C1 segment of cervical spinal cord (tissue), 14 donors: ENCODE measurements around the gene LGI4.
"Not testable (repeated sequence)": the region's sequence is repeated elsewhere in the genome, so short reads cannot be mapped to it uniquely, and the experiment has no call there.

Experiments
- DNase-seq, 14 donors: peaks; one replicate each; lab custom pipeline; 2025; lab: John Stamatoyannopoulos, UW

Gene LGI4

GRCh38 chr19:35141837-35142605, 7.2 kb upstream of the LGI4 start:
- peak in 1 of 14 donors; percentile 9 for DNase-seq

GRCh38 chr19:35140962-35141836, 6.3 kb upstream of the LGI4 start:
- peak in 13 of 14 donors; percentile 70 to 95 (median 83) for DNase-seq

GRCh38 chr19:35140207-35140961, 5.5 kb upstream of the LGI4 start:
- no peak for DNase-seq

- peak in 3 of 14 donors; percentile 19 to 66 (median 59) for DNase-seq
Observed at GRCh38 chr19:35138305-35138892, 3.5 kb upstream of the LGI4 start, which contains the start of gene FXYD1. Gene FXYD1, plus strand, starts transcription at chr19:35138824. Its CDS starts 1,256 bp downstream, at chr19:35140080.

GRCh38 chr19:35136977-35137702, 2.3 kb upstream of the LGI4 start:
- no peak for DNase-seq

- DNase-seq = no peak
Observed at GRCh38 chr19:35136231-35136630, 1.4 kb upstream of the LGI4 start.

- peak in 12 of 14 donors; percentile 46 to 86 (median 67) for DNase-seq
Observed at GRCh38 chr19:35135389-35135909, 590 bp upstream of the LGI4 start.

GRCh38 chr19:35133826-35134225, 1.0 kb downstream of the LGI4 start:
- DNase-seq = peak in 1 of 14 donors; percentile 27

- DNase-seq = no peak
Observed at GRCh38 chr19:35132254-35132653, 2.6 kb downstream of the LGI4 start.

GRCh38 chr19:35130761-35131720, 3.8 kb downstream of the LGI4 start:
- DNase-seq = no peak

- not testable (repeated sequence) for DNase-seq
Observed at GRCh38 chr19:35129724-35130274, 5.1 kb downstream of the LGI4 start.

GRCh38 chr19:35128398-35129057, 6.3 kb downstream of the LGI4 start:
- DNase-seq = no peak

- DNase-seq = no peak
Observed at GRCh38 chr19:35127871-35128270, 7.0 kb downstream of the LGI4 start.

- DNase-seq = peak in 10 of 14 donors; percentile 25 to 81 (median 46)
Observed at GRCh38 chr19:35126624-35126959, 8.3 kb downstream of the LGI4 start.

GRCh38 chr19:35125749-35126623, 8.9 kb downstream of the LGI4 start:
- DNase-seq = peak in 1 of 14 donors; percentile 43

- peak in 1 of 14 donors; percentile 55 for DNase-seq
Observed at GRCh38 chr19:35125270-35125717, 9.6 kb downstream of the LGI4 start.
